AG08396 (cell line): ENCODE data around the gene RRAS.
"Not testable (repeated sequence)": the region's sequence is repeated elsewhere in the genome, so short reads cannot be mapped to it uniquely, and the experiment has no call there.

Source experiments
- DNase-seq: peaks from one replicate; pipeline ENCODE4 v3.0.0; 2012; ENCODE audit warnings: low spot score, mixed read lengths

RRAS gene

GRCh38 chr19:49654581-49654980 lies 14.6 kb upstream of the RRAS start:
- no peak for DNase-seq

DNA sequence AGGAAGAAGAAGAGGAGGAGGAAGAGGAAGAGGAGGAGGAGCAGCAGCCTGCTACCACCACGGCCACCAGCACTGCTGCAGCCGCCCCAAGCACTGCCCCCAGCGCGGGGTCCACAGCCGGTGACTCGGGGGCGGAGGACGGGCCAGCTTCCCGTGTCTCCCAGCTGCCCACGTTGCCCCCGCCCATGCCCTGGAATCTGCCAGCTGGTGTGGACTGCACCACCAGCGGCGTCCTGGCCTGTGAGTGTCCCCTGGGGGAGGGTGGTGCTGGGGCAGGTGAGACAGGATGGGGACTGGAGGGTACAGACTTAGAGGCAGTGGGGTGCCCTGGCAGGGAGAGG lies 13.5 kb upstream of the RRAS start:
- DNase-seq = no peak

DNA sequence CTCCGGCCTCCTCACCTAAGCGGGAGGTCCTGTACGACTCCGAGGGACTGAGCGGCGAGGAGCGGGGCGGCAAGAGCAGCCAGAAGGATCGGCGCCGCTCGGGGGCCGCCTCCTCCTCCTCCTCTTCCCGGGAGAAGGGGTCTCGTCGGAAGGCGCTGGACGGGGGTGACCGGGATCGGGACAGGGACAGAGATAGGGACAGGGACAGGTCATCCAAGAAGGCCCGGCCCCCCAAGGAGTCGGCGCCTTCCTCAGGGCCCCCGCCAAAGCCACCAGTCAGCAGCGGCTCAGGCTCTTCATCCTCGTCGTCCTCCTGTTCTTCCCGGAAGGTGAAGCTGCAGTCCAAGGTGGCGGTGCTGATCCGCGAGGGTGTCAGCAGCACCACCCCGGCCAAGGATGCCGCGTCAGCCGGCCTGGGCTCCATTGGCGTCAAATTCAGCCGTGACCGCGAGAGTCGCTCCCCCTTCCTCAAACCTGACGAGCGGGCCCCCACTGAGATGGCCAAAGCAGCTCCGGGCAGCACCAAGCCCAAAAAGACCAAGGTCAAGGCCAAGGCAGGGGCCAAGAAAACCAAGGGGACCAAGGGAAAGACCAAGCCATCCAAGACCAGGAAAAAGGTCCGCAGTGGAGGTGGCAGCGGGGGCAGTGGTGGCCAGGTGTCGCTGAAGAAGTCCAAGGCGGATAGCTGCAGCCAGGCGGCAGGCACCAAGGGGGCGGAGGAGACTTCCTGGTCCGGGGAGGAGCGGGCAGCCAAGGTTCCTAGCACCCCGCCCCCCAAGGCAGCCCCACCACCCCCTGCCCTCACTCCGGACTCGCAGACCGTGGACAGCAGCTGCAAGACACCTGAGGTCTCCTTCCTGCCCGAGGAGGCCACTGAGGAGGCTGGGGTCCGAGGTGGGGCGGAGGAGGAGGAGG lies 12.9 kb upstream of the RRAS start:
- DNase-seq = no peak

DNA sequence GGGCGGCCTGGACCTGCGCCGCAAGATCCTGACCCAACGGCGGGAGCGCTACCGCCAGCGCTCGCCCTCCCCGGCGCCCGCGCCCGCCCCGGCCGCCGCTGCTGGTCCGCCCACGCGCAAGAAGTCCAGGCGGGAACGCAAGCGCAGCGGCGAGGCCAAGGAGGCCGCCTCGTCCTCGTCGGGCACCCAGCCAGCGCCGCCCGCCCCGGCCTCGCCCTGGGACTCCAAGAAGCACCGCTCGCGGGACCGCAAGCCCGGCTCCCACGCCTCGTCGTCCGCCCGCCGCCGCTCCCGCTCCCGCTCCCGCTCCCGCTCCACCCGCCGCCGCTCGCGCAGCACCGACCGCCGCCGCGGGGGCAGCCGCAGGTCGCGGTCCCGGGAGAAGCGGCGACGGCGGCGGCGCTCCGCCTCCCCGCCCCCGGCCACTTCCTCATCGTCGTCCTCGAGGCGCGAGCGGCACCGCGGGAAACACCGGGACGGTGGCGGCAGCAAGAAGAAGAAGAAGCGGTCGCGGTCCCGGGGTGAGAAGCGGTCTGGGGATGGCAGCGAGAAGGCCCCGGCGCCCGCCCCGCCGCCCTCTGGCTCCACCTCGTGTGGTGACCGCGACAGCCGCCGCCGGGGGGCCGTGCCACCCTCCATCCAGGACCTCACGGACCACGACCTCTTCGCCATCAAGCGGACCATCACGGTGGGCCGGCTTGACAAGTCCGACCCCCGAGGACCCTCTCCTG lies 12.0 kb upstream of the RRAS start:
- DNase-seq = no peak

GRCh38 chr19:49651029-49651819 lies 11.3 kb upstream of the RRAS start:
- DNase-seq = no peak

- no peak for DNase-seq
These were observed 6.6 kb upstream of the RRAS start for GRCh38 chr19:49646586-49646985.

GRCh38 chr19:49645995-49646394 lies 6.1 kb upstream of the RRAS start:
- no peak for DNase-seq

DNA sequence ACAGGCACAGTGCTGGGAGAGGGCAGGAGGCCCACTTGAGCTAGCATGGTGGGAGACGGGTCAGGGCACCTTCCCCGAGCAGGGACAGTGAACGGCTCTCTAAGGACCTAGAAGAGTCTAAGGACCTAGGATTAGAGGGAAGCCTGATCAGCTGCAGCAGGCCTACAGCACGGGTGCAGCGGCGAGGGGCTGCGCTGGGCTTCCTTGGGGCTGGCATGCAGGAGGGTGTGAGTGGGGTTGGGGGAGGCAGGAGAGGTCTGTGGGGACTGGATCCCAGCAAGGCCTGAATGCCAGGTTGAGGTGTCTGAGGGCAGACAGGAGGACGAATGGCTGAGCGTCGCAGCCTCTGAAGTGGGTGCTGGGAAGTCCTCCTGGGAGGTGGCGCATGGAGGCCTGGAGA lies 5.6 kb upstream of the RRAS start:
- no peak for DNase-seq

DNA sequence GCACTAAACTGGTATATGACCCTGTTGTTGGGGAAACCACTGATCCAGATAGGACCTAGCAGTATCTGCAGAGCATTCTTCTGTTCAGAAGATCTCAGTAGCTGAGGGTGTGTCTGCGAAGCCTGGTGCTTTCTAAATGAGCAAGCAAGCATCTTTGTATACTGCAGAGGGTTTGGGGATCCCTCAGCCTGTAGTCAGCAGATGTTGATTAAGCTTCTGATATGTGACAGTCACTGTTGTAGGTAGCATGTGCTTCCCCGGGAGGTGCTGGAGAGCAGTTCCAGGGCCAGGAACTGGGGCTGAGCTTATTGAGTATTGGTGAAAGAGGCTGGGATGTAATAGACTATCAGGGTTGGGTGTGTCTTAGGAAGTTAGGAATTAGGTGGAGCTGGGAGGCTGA lies 3.5 kb upstream of the RRAS start:
- no peak for DNase-seq

DNA sequence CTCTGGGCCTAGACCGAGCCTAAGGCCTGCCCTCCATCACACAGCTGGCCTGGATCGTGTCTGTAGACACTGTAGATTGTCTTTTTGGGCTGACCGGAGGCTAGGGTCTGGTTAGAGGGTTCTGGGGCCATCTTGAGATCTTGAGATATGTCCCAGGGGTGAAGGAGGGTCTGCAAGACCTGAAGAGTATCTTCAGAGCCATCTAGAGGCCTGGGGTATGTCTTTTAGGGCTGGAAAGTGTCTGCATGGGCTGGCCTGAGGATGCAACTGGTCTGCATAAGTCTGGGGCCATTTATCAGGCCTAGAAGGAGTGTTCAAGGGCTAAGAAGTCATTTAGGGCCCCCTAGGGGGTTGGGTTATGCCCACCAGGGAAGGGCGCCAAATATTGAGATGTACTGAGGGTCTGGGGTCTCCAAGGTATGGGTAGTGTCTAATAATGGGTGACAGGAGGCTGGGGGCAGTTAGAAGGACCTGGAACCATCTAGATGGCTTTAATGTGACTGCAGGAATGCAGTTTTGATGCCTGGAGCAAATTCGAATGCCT lies 2.6 kb upstream of the RRAS start:
- no peak for DNase-seq

- DNase-seq = peak; percentile 98
These were observed 1.9 kb upstream of the RRAS start, which contains the start of gene SCAF1 for GRCh38 chr19:49641688-49642491. Gene SCAF1, plus strand, starts transcription at chr19:49642209. Its CDS starts 2,818 bp downstream, at chr19:49645027.

DNA sequence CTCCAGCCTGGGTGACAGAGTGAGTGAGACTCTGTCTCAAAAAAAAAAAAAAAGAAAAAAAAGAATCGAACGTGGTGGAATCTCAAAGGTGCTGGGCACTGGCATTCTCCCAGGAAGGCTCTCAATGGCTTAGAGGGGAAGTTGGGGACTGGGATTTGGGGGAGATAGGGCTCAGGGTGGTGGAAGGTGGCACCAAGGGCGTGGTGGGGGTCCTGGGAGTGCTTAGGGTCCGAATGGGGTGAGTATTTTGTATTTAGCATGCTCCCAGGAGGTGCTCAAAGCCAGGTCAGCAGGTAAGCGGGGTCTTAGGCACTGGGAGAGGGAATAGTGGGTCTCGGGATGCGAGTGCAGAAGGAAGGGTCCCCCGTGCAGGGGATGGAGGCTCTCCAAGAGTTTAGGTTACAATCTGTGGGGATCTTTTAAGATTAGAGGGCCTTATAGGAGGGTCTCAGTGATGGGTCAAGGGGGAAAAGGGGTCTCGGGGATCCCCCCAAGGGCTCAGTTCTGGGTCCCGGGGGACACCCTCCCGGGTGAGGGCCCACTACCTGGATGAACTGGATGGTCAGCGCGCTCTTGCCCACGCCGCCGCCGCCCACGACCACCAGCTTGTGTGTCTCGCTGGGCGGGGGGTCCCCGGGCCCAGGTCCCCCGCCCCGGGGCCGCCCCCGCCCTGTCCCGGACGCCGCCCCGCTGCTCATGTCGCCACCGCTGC lies 386 bp downstream of the RRAS start:
- no peak for DNase-seq

GRCh38 chr19:49637821-49638738 lies 1.9 kb downstream of the RRAS start:
- peak; percentile 87 for DNase-seq

DNA sequence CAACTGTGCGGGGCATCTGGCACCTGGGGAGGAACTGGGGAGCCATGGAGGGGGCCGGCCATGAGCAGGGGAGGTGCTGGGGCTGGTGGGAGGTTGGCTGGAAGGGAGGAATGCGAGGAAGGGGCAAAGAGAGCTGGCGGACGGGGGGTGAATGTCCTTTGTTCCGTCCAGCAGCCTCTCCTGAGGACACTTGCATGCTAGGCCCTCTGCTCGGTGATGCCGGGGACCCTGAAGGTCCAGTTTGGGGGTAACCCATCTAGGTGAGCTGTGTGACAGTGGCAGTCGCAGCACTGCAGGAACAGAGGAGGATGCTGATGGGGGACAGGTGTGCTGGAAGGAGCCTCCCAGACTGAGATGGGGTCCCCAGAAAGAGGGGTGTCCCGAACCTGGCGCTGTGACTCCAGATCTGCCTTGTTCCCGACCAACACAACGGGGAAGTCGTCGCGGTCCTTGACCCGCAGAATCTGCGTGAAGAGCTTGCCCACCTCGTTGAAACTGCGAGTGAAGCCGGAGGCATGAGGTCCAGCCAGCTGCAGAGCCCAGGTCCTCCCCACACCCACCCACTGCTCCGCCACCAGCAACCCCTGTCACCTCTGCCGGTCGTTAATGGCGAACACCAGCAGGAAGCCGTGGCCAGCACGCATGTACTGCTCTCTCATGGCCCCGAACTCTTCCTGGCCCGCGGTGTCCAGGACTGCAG lies 3.6 kb downstream of the RRAS start:
- no peak for DNase-seq

- no peak for DNase-seq
These were observed 4.3 kb downstream of the RRAS start for GRCh38 chr19:49635530-49636232.

DNA sequence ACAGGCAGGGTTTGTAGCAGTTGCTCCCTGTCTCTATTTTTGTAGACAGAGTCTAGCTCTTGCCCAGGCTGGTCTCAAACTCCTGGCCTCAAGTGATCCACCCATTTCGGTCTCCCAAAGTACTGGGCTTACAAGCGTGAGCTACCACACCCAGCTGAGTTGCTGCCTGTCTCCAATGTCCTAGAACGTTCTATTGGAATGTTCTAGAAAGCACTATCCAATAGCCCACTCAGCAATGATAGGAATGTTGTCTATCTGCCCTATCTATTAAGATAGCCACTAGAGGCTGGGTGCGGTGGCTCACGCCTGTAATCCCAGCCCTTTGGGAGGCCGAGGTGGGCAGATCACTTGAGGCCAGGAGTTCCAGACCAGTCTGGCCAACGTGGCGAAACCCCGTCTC lies 6.7 kb downstream of the RRAS start:
- not testable (repeated sequence) for DNase-seq

DNA sequence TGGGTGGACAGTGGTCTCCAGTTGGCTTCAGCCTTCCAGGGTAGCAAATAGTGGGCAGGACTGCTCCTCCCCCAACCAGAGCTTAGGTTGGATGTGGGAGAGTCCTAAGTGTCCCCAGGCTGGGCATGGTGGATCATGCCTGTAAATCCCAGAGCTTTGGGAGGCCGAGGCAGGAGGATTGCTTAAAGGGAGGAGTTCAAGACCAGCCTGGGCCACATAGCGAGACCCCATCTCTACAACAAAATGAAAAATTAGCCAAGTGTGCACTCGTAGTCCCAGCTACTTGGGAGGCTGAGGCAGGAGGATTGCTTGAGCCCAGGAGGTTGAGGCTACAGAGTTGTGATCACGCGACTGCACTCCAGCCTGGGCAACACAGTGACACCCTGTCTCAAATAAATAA lies 7.4 kb downstream of the RRAS start:
- no peak for DNase-seq

DNA sequence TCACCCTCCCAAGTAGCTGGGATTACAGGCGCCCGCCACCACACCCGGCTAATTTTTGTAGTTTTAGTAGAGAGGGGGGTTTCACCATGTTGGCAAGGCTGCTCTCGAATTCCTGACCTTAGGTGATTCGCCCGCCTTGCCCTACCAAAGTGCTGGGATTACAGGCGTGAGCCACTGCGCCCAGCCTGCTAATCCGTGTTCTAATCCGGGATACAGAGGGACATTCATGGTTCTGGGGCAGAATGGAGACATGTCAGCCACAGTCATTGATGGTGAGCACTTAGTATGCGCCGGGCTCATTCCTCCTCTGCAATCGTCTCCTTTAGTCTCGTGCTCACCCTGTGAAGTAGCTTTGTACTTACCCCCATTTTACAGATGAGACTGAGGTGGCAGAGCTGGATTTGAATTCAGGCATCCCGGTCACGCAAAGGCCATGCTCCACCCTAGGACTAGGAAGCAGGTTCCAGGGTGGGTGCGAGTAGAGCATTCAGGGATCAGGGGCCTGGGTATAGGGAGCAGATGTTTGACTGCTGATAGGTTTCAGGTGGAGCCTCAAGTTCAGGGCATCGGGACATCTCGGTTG lies 8.2 kb downstream of the RRAS start:
- no peak for DNase-seq
